Nephron (organoid): ENCODE results near the gene NR1D1.

Experiments used
- H3K27ac Mint-ChIP-seq, 3 experiments: 2 replicates each; pipeline ENCODE4 v1.8.0; 2020; ENCODE audit warnings: mixed read lengths in 3 of 3, mild to moderate bottlenecking in 2 of 3, moderate library complexity in 1 of 3
- H3K27me3 Mint-ChIP-seq: 2 replicates; pipeline ENCODE4 v1.8.0; 2021; ENCODE audit warnings: low read depth, mild to moderate bottlenecking, moderate library complexity, mixed read lengths
- H3K36me3 Mint-ChIP-seq: 2 replicates; pipeline ENCODE4 v1.8.0; 2020; ENCODE audit warnings: low read depth, mixed read lengths
- H3K4me1 Mint-ChIP-seq: 2 replicates; pipeline ENCODE4 v1.8.0; 2020; ENCODE audit warnings: mixed read lengths
- H3K4me3 Mint-ChIP-seq, 3 experiments: 2 replicates each; pipeline ENCODE4 v1.8.0; 2020; ENCODE audit warnings: mild to moderate bottlenecking in 3 of 3, mixed read lengths in 3 of 3, moderate library complexity in 2 of 3
- H3K9me3 Mint-ChIP-seq: 2 replicates; pipeline ENCODE4 v1.8.0; 2020; ENCODE audit warnings: mixed read lengths
- CTCF ChIP-seq, 3 experiments: fragments of 200-600 bp; sonication (generic); IDR thresholded peaks; one replicate each; pipeline ENCODE4 v1.5.0; 2021; ENCODE audit warnings: antibody characterized with exemption in 3 of 3; ENCODE audit not compliant: unreplicated experiment in 3 of 3

Gene NR1D1

GRCh38 chr17:40104594-40105486 lies 4.5 kb upstream of the NR1D1 start:
- Mint-ChIP-seq H3K36me3 (no peaks in the 10 kb centered on the region), H3K9me3 (no peaks in the 10 kb centered on the region), H3K4me3 (peak overlapping the region in 2 of 3 experiments; percentile 41 to 49), H3K27me3 (no peaks in the 10 kb centered on the region), H3K27ac (peak overlapping the region; percentile 95 to 99 (median 99)), H3K4me1 (peaks cover 89% of the 10 kb centered on the region)
- TF ChIP-seq CTCF (IDR thresholded peaks at IDR 0.05; ENCODE audit: unreplicated experiment in 3 of 3): no peak

- H3K27me3 Mint-ChIP-seq: no peaks in the 10 kb centered on the region
- H3K4me1 Mint-ChIP-seq: peaks cover 92% of the 10 kb centered on the region
- H3K27ac Mint-ChIP-seq: peak overlapping the region; percentile 95 to 99 (median 99)
- no peaks in the 10 kb centered on the region for H3K36me3 Mint-ChIP-seq
- no peaks in the 10 kb centered on the region for H3K9me3 Mint-ChIP-seq
- peak overlapping the region; percentile 25 to 73 (median 62) for H3K4me3 Mint-ChIP-seq
- TF ChIP-seq CTCF (IDR thresholded peaks at IDR 0.05; ENCODE audit: unreplicated experiment in 3 of 3): no peak
Observed at GRCh38 chr17:40103688-40104087, 3.3 kb upstream of the NR1D1 start.

GRCh38 chr17:40103071-40103661 lies 2.8 kb upstream of the NR1D1 start:
- H3K4me1 Mint-ChIP-seq: peaks cover 93% of the 10 kb centered on the region

GRCh38 chr17:40101367-40102210 lies 1.2 kb upstream of the NR1D1 start:
- no peaks in the 10 kb centered on the region for H3K9me3 Mint-ChIP-seq
- peak overlapping the region; percentile 92 to 97 (median 93) for H3K27ac Mint-ChIP-seq
- H3K4me3 Mint-ChIP-seq: peak overlapping the region; percentile 78 to 84 (median 83)
- peaks cover 84% of the 10 kb centered on the region for H3K4me1 Mint-ChIP-seq
- H3K36me3 Mint-ChIP-seq: peaks cover 3% of the 10 kb centered on the region
- no peaks in the 10 kb centered on the region for H3K27me3 Mint-ChIP-seq
- no peak for TF ChIP-seq CTCF (IDR thresholded peaks at IDR 0.05; ENCODE audit: unreplicated experiment in 3 of 3)

More at GRCh38 chr17:40103071-40103661, 2.8 kb upstream of the NR1D1 start:
- Mint-ChIP-seq H3K27ac (peak overlapping the region; percentile 95 to 99 (median 99)), H3K9me3 (no peaks in the 10 kb centered on the region), H3K4me3 (peak overlapping the region; percentile 25 to 73 (median 62)), H3K36me3 (no peaks in the 10 kb centered on the region), H3K27me3 (no peaks in the 10 kb centered on the region)
- no peak for TF ChIP-seq CTCF (IDR thresholded peaks at IDR 0.05; ENCODE audit: unreplicated experiment in 3 of 3)

GRCh38 chr17:40100669-40101366 lies 429 bp upstream of the NR1D1 start:
- peak overlapping the region; percentile 78 to 84 (median 83) for H3K4me3 Mint-ChIP-seq
- no peaks in the 10 kb centered on the region for H3K9me3 Mint-ChIP-seq
- peak overlapping the region; percentile 89 to 97 (median 92) for H3K27ac Mint-ChIP-seq
- TF ChIP-seq CTCF (IDR thresholded peaks at IDR 0.05; ENCODE audit: unreplicated experiment in 3 of 3): no peak
- H3K36me3 Mint-ChIP-seq: peaks cover 8% of the 10 kb centered on the region
- peaks cover 82% of the 10 kb centered on the region for H3K4me1 Mint-ChIP-seq
- H3K27me3 Mint-ChIP-seq: no peaks in the 10 kb centered on the region
